ENCODE data around the gene SLC39A2.

DNA sequence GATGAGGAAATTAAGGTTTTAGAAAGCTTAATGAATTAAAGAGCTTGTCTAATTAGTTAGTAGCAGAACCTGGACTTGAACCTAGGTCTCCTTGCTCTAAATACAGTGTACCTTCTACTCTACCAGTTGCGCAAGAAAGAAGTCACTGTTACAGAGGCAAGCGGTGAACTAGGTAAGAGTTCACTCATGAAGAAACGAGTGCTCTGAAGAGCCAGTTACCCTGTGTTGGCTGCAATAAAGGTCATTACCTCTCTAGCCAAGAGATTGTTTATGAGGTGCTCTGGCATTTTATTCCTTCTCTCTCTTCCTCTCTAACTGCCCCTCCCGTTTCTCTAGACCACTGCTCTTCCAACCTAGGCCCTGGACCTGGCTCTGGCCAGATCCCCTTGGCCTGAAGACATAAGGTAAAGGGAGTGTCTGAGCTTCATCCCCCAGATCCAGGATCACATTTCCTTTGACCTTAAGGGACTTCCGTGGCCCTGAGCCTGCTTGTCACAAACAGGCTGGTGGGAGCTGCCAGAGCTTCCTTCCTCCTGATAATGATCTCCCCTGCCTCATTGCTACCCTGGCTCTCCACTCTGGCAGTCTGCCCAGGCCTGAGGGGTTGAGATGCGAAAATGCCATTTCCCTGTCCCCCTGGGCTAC, 45.0 kb downstream of the SLC39A2 start:
- TF ChIP-seq, protein P1, sequence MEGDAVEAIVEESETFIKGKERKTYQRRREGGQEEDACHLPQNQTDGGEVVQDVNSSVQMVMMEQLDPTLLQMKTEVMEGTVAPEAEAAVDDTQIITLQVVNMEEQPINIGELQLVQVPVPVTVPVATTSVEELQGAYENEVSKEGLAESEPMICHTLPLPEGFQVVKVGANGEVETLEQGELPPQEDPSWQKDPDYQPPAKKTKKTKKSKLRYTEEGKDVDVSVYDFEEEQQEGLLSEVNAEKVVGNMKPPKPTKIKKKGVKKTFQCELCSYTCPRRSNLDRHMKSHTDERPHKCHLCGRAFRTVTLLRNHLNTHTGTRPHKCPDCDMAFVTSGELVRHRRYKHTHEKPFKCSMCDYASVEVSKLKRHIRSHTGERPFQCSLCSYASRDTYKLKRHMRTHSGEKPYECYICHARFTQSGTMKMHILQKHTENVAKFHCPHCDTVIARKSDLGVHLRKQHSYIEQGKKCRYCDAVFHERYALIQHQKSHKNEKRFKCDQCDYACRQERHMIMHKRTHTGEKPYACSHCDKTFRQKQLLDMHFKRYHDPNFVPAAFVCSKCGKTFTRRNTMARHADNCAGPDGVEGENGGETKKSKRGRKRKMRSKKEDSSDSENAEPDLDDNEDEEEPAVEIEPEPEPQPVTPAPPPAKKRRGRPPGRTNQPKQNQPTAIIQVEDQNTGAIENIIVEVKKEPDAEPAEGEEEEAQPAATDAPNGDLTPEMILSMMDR (conservative IDR thresholded peaks at IDR 0.05; ENCODE audit: low read depth in 2 of 2) = no peak
- TF ChIP-seq POLR2AphosphoS5 (IDR thresholded peaks at IDR 0.05; ENCODE audit: low read depth) (no peak), CREB1 (CRISPR knock-in tag; IDR thresholded peaks at IDR 0.05; ENCODE audit: low read depth) (no peak), EZH2 (IDR thresholded peaks at IDR 0.05; ENCODE audit: low read depth, unreplicated experiment) (no peak), ZNF114 (CRISPR knock-in tag; IDR thresholded peaks at IDR 0.05) (no peak), NANOG (IDR thresholded peaks at IDR 0.05; ENCODE audit: borderline replicate concordance) (no peak), EZH2phosphoT487 (IDR thresholded peaks at IDR 0.05; ENCODE audit: unreplicated experiment) (no peak), JUNB (IDR thresholded peaks at IDR 0.05; ENCODE audit: unreplicated experiment) (no peak)
- TF ChIP-seq, protein P2, sequence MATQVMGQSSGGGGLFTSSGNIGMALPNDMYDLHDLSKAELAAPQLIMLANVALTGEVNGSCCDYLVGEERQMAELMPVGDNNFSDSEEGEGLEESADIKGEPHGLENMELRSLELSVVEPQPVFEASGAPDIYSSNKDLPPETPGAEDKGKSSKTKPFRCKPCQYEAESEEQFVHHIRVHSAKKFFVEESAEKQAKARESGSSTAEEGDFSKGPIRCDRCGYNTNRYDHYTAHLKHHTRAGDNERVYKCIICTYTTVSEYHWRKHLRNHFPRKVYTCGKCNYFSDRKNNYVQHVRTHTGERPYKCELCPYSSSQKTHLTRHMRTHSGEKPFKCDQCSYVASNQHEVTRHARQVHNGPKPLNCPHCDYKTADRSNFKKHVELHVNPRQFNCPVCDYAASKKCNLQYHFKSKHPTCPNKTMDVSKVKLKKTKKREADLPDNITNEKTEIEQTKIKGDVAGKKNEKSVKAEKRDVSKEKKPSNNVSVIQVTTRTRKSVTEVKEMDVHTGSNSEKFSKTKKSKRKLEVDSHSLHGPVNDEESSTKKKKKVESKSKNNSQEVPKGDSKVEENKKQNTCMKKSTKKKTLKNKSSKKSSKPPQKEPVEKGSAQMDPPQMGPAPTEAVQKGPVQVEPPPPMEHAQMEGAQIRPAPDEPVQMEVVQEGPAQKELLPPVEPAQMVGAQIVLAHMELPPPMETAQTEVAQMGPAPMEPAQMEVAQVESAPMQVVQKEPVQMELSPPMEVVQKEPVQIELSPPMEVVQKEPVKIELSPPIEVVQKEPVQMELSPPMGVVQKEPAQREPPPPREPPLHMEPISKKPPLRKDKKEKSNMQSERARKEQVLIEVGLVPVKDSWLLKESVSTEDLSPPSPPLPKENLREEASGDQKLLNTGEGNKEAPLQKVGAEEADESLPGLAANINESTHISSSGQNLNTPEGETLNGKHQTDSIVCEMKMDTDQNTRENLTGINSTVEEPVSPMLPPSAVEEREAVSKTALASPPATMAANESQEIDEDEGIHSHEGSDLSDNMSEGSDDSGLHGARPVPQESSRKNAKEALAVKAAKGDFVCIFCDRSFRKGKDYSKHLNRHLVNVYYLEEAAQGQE (IDR thresholded peaks at IDR 0.05; ENCODE audit: unreplicated experiment) = no peak
- TF ChIP-seq, protein P3, sequence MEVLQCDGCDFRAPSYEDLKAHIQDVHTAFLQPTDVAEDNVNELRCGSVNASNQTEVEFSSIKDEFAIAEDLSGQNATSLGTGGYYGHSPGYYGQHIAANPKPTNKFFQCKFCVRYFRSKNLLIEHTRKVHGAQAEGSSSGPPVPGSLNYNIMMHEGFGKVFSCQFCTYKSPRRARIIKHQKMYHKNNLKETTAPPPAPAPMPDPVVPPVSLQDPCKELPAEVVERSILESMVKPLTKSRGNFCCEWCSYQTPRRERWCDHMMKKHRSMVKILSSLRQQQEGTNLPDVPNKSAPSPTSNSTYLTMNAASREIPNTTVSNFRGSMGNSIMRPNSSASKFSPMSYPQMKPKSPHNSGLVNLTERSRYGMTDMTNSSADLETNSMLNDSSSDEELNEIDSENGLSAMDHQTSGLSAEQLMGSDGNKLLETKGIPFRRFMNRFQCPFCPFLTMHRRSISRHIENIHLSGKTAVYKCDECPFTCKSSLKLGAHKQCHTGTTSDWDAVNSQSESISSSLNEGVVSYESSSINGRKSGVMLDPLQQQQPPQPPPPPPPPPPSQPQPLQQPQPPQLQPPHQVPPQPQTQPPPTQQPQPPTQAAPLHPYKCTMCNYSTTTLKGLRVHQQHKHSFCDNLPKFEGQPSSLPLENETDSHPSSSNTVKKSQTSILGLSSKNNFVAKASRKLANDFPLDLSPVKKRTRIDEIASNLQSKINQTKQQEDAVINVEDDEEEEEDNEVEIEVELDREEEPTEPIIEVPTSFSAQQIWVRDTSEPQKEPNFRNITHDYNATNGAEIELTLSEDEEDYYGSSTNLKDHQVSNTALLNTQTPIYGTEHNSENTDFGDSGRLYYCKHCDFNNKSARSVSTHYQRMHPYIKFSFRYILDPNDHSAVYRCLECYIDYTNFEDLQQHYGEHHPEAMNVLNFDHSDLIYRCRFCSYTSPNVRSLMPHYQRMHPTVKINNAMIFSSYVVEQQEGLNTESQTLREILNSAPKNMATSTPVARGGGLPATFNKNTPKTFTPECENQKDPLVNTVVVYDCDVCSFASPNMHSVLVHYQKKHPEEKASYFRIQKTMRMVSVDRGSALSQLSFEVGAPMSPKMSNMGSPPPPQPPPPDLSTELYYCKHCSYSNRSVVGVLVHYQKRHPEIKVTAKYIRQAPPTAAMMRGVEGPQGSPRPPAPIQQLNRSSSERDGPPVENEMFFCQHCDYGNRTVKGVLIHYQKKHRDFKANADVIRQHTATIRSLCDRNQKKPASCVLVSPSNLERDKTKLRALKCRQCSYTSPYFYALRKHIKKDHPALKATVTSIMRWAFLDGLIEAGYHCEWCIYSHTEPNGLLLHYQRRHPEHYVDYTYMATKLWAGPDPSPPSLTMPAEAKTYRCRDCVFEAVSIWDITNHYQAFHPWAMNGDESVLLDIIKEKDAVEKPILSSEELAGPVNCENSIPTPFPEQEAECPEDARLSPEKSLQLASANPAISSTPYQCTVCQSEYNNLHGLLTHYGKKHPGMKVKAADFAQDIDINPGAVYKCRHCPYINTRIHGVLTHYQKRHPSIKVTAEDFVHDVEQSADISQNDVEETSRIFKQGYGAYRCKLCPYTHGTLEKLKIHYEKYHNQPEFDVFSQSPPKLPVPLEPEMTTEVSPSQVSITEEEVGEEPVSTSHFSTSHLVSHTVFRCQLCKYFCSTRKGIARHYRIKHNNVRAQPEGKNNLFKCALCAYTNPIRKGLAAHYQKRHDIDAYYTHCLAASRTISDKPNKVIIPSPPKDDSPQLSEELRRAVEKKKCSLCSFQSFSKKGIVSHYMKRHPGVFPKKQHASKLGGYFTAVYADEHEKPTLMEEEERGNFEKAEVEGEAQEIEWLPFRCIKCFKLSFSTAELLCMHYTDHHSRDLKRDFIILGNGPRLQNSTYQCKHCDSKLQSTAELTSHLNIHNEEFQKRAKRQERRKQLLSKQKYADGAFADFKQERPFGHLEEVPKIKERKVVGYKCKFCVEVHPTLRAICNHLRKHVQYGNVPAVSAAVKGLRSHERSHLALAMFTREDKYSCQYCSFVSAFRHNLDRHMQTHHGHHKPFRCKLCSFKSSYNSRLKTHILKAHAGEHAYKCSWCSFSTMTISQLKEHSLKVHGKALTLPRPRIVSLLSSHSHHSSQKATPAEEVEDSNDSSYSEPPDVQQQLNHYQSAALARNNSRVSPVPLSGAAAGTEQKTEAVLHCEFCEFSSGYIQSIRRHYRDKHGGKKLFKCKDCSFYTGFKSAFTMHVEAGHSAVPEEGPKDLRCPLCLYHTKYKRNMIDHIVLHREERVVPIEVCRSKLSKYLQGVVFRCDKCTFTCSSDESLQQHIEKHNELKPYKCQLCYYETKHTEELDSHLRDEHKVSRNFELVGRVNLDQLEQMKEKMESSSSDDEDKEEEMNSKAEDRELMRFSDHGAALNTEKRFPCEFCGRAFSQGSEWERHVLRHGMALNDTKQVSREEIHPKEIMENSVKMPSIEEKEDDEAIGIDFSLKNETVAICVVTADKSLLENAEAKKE (CRISPR knock-in tag; IDR thresholded peaks at IDR 0.05) = no peak
